HUES64 (cell line): ENCODE results near the gene RHOB. TPM values are rescaled to one million over a fixed set of nuclear protein-coding genes. Genes with fewer than 3 reads are reported as not detected.
A peak's percentile ranks its signal among the peaks of the same experiment; 100 is the strongest.

Experiments
- H3K27ac ChIP-seq: 2 replicates; pipeline ENCODE4 v1.7.0; 2013; ENCODE audit warnings: low read depth, low read length, inconsistent platforms
- H3K27me3 ChIP-seq: 2 replicates; pipeline ENCODE4 v1.6.1; 2013; ENCODE audit warnings: mild to moderate bottlenecking, low read length; ENCODE audit not compliant: insufficient read depth
- H3K36me3 ChIP-seq: 2 replicates; pipeline ENCODE4 v1.6.1; 2013; ENCODE audit warnings: mild to moderate bottlenecking, low read length; ENCODE audit not compliant: insufficient read depth
- H3K4me1 ChIP-seq: 2 replicates; pipeline ENCODE4 v1.6.1; 2013; ENCODE audit warnings: mild to moderate bottlenecking, low read length, moderate library complexity; ENCODE audit not compliant: insufficient read depth
- H3K4me3 ChIP-seq: 2 replicates; pipeline ENCODE4 v1.5.1; 2013; ENCODE audit warnings: mild to moderate bottlenecking, low read length, moderate library complexity
- H3K9ac ChIP-seq: 2 replicates; pipeline ENCODE4 v1.6.1; 2013; ENCODE audit warnings: mild to moderate bottlenecking, low read depth, low read length
- H3K9me3 ChIP-seq: 2 replicates; pipeline ENCODE4 v1.6.1; 2013; ENCODE audit warnings: low read depth, low read length; ENCODE audit not compliant: insufficient read depth
- WGBS: fragments of 150-250, 120-280 bp; methylation state at CpG from one replicate; pipeline ENCODE4 v1.1.7; 2013; ENCODE audit warnings: missing lambda C conversion rate; 5-methylcytosine and 5-hydroxymethylcytosine counted together
- polyA plus RNA-seq, 2 experiments: library from polyadenylated mRNA; stranded (reverse); fragments of 50-300 nt; gene quantifications; one replicate each; pipeline ENCODE4 v1.2.3, GENCODE V29; 2013

RHOB gene
- 35.2 TPM for polyA plus RNA-seq (2013, experiment 1 of 2)
- polyA plus RNA-seq (2013, experiment 2 of 2) = 53.3 TPM

DNA sequence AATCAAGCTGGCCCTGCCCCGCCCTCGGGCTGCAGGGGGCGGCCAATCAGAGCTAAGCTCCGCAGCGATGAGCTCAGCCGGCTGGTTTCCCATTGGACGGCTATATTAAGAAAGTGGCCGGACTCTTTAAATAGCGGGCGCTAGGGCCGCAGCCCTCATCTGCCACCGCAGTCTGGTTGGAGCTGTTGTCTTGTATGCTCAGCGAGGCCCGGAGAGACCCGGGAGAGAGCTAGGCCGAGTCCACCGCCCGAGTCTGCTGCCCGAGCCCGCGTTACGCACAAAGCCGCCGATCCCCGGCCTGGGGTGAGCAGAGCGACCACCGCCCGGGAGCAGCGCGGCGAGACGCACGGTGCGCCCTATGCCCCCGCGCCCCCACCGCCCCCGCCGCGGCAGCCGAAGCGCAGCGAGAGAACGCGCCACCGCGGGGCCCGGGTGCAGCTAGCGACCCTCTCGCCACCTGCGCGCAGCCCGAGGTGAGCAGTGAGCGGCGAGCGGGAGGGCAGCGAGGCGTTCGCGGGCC, at the start of gene RHOB:
TSS of gene RHOB (plus strand) at position 158 of the 520 bp plus-strand sequence. CDS start 392 bp downstream, outside the sequence.
- peaks cover 2% of the 10 kb centered on the region; the same call in 1 of the 2 replicates for H3K36me3 ChIP-seq
- H3K27me3 ChIP-seq = peaks cover 65% of the 10 kb centered on the region
- peak within 1 kb of the TSS; percentile 81 for H3K9ac ChIP-seq
- H3K4me3 ChIP-seq = peak within 1 kb of the TSS; percentile 90
- H3K9me3 ChIP-seq = no peaks in the 10 kb centered on the region
- peak within 1 kb of the TSS; percentile 66 for H3K27ac ChIP-seq
- WGBS = under 1% methylated on average over 60 of the region's 60 CpGs
- H3K4me1 ChIP-seq = peaks cover 48% of the 10 kb centered on the region

DNA sequence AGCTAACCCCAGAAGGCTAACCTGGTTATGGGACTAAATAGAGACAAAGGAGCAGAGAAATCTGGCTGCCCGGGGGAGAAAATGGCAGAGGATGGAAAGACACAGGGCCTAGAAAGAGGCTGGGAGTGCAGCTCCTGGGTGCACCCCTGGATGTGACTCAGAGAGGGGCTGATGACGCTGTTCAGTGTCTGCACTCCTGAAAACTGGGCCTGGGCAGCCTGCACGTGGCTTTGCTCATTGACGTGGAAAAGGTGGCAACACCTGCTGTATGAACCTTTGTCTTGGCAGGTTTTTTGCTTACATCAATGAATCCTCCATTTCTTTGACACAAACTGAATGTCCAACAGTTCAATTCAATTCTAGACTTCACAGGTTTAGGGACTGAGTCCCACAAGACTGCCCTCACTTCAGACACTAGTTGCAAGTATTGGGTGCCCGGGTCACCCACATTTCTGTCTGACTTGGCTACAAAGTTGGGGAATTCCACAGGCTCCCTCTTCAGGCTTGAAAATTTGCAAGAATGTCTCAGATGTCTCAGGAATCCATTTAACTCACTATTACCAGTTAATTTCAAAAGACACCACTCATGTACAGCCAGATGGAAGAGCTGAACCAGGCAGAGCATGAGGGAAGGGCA, 48.9 kb upstream of the RHOB start:
- Histone ChIP-seq H3K27ac (no peak overlapping the region), H3K4me1 (no peaks in the 10 kb centered on the region), H3K36me3 (no peaks in the 10 kb centered on the region), H3K9ac (no peak overlapping the region), H3K4me3 (no peak overlapping the region), H3K27me3 (no peaks in the 10 kb centered on the region), H3K9me3 (no peaks in the 10 kb centered on the region)
- WGBS = 90% methylated on average over 5 of the region's 5 CpGs

DNA sequence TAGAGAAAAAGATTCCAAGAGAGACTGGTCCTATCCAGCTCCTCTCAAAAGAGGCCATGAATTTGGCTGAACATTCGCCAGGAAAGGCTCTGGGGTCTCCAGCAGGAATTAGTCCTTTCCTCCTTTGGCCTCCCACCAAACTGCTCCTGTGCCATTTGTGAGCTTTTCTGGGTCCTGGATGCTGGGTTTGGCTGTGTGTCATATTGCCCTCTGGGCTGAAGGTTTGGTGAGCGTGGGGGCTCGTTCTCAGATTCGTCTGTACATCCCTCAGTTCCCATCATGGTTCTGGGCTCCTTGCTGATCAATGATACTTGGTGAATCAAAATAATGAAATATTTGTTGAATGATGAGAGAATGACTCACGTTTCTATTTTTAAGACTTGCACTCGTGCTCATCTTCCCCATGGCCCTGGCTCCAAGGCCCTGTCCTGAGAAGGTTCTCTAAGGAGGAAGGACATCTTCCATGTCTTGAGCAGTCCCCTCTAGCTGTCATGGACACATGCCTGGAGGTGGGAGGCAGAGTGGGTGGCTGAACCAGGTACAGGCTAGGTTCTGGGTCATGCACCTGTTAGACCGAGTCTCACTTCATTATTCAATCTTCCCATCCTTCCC, 47.8 kb upstream of the RHOB start:
- H3K27ac ChIP-seq = no peak overlapping the region
- H3K4me1 ChIP-seq = no peaks in the 10 kb centered on the region
- H3K36me3 ChIP-seq = no peaks in the 10 kb centered on the region
- no peak overlapping the region for H3K4me3 ChIP-seq
- H3K9ac ChIP-seq = no peak overlapping the region
- 80% methylated on average over 7 of the region's 7 CpGs for WGBS
- no peaks in the 10 kb centered on the region for H3K27me3 ChIP-seq
- H3K9me3 ChIP-seq = no peaks in the 10 kb centered on the region

GRCh38 chr2:20400306-20400705, 46.6 kb upstream of the RHOB start:
- Histone ChIP-seq H3K27me3 (no peaks in the 10 kb centered on the region), H3K4me1 (no peaks in the 10 kb centered on the region), H3K36me3 (no peaks in the 10 kb centered on the region), H3K27ac (no peak overlapping the region), H3K4me3 (no peak overlapping the region), H3K9ac (no peak overlapping the region), H3K9me3 (no peaks in the 10 kb centered on the region)
- WGBS = 100% methylated on average over 1 of the region's 1 CpG

GRCh38 chr2:20400787-20401488, 45.9 kb upstream of the RHOB start:
- Histone ChIP-seq H3K27me3 (no peaks in the 10 kb centered on the region), H3K4me1 (no peaks in the 10 kb centered on the region), H3K9me3 (no peaks in the 10 kb centered on the region), H3K9ac (no peak overlapping the region), H3K4me3 (no peak overlapping the region), H3K27ac (no peak overlapping the region), H3K36me3 (no peaks in the 10 kb centered on the region)
- 90% methylated on average over 3 of the region's 3 CpGs for WGBS

- Histone ChIP-seq H3K4me1 (no peaks in the 10 kb centered on the region), H3K9me3 (no peaks in the 10 kb centered on the region), H3K27me3 (no peaks in the 10 kb centered on the region), H3K9ac (no peak overlapping the region), H3K36me3 (no peaks in the 10 kb centered on the region), H3K27ac (no peak overlapping the region), H3K4me3 (no peak overlapping the region)
- 87% methylated on average over 6 of the region's 6 CpGs for WGBS
Observed at GRCh38 chr2:20401489-20401835, 45.4 kb upstream of the RHOB start.

DNA sequence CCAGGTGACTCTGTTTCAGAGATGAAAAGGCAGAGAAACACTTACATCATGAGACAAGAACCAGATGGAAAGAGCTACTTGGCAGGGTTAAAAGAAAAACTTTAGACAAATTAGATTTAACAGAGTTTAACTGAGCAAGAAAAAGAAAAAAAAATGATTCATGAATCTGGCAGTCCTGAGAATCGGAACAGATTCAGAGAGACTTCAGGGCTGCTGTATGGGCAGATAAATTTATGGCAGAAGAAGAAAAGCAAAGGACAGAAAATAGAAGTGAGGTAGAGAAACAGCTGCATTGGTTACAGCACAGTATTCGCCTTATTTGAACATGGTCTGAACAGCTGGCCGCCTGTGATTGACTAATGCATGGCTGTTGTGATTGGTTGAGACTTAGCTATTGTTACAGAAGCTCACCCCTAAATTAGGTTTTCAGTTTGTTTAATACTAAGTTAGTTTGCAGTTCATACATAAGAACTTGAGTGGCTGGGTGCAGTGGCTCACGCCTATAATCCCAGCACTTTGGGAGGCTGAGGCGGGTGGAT, 43.0 kb upstream of the RHOB start:
- Histone ChIP-seq H3K9ac (no peak overlapping the region), H3K4me3 (no peak overlapping the region), H3K9me3 (peaks cover 2% of the 10 kb centered on the region; the same call in 1 of the 2 replicates), H3K36me3 (no peaks in the 10 kb centered on the region), H3K27me3 (no peaks in the 10 kb centered on the region), H3K27ac (no peak overlapping the region), H3K4me1 (no peaks in the 10 kb centered on the region)
- WGBS = 83% methylated on average over 5 of the region's 5 CpGs

- Histone ChIP-seq H3K4me1 (no peaks in the 10 kb centered on the region), H3K36me3 (no peaks in the 10 kb centered on the region), H3K9me3 (peaks cover 11% of the 10 kb centered on the region), H3K4me3 (no peak overlapping the region), H3K27me3 (no peaks in the 10 kb centered on the region), H3K27ac (no peak overlapping the region), H3K9ac (no peak overlapping the region)
- 90% methylated on average over 2 of the region's 2 CpGs for WGBS
Observed at GRCh38 chr2:20404950-20405349, 41.9 kb upstream of the RHOB start.

DNA sequence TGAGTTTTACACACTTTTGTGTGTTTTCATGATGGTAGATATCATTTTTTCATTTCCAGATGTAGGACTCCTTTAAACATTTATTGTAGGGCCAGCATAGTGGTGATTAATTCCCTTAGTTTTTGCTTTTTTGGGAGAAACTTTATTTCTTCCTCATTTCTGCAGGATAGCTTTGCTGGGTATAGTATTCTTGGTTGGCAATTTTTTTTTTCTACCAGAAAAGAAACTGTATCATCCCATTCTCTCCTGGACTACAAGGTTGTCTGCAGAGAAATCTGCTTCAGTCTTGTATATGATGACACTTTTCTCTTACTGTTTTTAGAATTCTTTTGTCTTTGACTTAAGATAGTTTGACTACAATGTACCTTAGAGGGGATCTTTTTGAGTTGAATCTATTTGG, 37.8 kb upstream of the RHOB start:
- no peaks in the 10 kb centered on the region for H3K27me3 ChIP-seq
- no peaks in the 10 kb centered on the region for H3K4me1 ChIP-seq
- no peaks in the 10 kb centered on the region for H3K36me3 ChIP-seq
- peaks cover 14% of the 10 kb centered on the region for H3K9me3 ChIP-seq
- no peak overlapping the region for H3K4me3 ChIP-seq
- H3K27ac ChIP-seq = no peak overlapping the region
- no peak overlapping the region for H3K9ac ChIP-seq

DNA sequence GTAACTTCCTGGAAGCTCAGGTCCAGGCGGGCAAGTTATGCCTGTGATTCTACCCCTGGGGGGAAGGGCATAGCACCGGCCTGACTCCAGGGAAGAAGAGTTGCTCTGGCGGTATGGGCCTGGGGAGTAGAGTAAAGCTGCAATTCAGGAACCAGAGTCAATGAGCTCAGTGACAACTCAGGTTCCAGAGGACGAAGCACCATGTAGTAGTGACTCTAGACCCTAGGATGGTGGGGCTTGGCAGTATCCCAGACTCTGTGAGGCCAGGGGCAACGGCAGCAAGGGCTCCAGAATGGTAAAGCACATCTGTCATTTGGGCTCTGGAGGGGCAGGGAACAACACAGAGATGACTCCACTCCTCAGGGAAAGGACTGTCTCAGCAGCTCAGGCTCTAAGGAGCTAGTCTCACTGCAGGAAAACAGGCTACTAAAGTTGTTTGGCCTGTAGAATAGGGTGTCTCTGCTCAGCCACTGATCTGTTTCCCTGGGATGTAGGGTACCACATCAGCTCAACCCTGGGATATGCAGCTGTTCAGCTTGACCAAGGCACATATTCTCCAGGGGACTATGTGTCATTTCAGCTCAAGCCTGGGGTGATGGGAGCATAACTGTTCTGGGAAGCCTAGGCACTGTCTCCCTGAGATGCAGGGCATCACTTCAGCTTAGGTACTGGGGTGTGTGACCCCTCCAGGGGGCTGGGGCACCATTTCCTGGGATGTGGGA, 36.2 kb upstream of the RHOB start:
- H3K9me3 ChIP-seq = peaks cover 14% of the 10 kb centered on the region
- no peak overlapping the region for H3K9ac ChIP-seq
- H3K4me1 ChIP-seq = no peaks in the 10 kb centered on the region
- no peaks in the 10 kb centered on the region for H3K36me3 ChIP-seq
- WGBS = 80% methylated on average over 5 of the region's 5 CpGs
- no peaks in the 10 kb centered on the region for H3K27me3 ChIP-seq
- no peak overlapping the region for H3K27ac ChIP-seq
- H3K4me3 ChIP-seq = no peak overlapping the region
